ENCODE data around the gene FBXL7.

FBXL7 gene

DNA sequence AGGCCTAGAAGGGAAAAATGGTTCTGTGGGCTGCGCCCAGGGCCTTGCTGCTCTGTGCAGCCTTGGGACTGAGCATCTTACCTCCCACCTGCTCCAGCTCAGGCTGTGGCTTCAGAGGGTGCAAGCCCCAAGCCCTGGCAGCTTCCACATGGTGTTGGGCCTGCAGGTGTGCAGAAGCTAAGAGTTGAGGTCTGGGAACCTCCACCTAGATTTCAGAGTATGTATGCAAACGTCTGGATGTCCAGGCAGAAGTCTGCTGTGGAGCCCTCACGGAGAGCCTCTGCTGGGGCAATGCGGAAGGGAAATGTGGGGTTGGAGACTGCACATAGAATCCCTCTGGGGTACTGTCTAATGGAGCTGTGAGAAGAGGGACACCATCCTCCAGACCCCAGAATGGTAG, 36.0 kb downstream of the FBXL7 start:
- Histone ChIP-seq H3K4me3 (ENCODE audit: low read length, poor library complexity, severe bottlenecking) (no peak overlapping the region), H3K9me2 (replicated peaks; ENCODE audit: low read depth, low read length) (no peaks in the 10 kb centered on the region), H2AFZ (ENCODE audit: low read length) (no peak overlapping the region), H3K4me1 (ENCODE audit: insufficient read depth, low read length, poor library complexity, severe bottlenecking) (no peaks in the 10 kb centered on the region), H3F3A (ENCODE audit: low read depth) (no peaks in the 10 kb centered on the region), H3K9ac (ENCODE audit: low read depth, low read length, poor library complexity, severe bottlenecking) (no peak overlapping the region), H3K36me3 (ENCODE audit: insufficient read depth, low read length) (no peaks in the 10 kb centered on the region), H3K4me2 (ENCODE audit: low read depth, low read length, poor library complexity, severe bottlenecking) (no peak overlapping the region), H3K9me3 (ENCODE audit: insufficient read depth, low read depth, low read length) (no peaks in the 10 kb centered on the region), H4K20me1 (ENCODE audit: insufficient read depth, low read length, poor library complexity, severe bottlenecking) (no peaks in the 10 kb centered on the region), H3K27me3 (ENCODE audit: insufficient read depth, low read length, poor library complexity, severe bottlenecking) (no peaks in the 10 kb centered on the region), H3K79me2 (ENCODE audit: insufficient read depth, low read length) (no peaks in the 10 kb centered on the region)
- no peak for TF ChIP-seq EZH2phosphoT487 (IDR thresholded peaks at IDR 0.05; ENCODE audit: borderline replicate concordance)
- TF ChIP-seq, protein P1, sequence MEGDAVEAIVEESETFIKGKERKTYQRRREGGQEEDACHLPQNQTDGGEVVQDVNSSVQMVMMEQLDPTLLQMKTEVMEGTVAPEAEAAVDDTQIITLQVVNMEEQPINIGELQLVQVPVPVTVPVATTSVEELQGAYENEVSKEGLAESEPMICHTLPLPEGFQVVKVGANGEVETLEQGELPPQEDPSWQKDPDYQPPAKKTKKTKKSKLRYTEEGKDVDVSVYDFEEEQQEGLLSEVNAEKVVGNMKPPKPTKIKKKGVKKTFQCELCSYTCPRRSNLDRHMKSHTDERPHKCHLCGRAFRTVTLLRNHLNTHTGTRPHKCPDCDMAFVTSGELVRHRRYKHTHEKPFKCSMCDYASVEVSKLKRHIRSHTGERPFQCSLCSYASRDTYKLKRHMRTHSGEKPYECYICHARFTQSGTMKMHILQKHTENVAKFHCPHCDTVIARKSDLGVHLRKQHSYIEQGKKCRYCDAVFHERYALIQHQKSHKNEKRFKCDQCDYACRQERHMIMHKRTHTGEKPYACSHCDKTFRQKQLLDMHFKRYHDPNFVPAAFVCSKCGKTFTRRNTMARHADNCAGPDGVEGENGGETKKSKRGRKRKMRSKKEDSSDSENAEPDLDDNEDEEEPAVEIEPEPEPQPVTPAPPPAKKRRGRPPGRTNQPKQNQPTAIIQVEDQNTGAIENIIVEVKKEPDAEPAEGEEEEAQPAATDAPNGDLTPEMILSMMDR (conservative IDR thresholded peaks at IDR 0.05; ENCODE audit: low read length), result no peak

DNA sequence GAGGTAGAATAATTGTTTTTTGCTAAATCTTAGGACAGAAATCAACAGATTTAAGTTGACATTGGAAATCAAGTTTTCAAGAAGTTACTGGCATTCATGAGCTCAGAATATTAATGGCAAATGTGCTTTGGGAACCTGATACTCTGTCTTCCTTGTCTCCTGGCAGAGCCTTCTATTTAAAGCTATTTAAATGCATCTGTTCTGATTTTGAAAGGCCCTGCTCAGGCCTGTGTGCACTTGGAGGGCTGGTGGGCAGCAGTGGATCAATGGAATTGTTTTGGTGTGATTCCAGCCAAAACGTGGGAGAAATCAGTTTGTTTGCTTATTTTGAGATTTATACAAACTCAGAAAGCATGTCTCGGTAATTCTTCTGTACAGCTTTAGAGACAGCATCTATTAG, 38.5 kb downstream of the FBXL7 start:
- H3K4me3 ChIP-seq (ENCODE audit: low read length, poor library complexity, severe bottlenecking), result no peak overlapping the region
- H3K9me3 ChIP-seq (ENCODE audit: insufficient read depth, low read depth, low read length), result no peaks in the 10 kb centered on the region
- H2AFZ ChIP-seq (ENCODE audit: low read length), result no peak overlapping the region

DNA sequence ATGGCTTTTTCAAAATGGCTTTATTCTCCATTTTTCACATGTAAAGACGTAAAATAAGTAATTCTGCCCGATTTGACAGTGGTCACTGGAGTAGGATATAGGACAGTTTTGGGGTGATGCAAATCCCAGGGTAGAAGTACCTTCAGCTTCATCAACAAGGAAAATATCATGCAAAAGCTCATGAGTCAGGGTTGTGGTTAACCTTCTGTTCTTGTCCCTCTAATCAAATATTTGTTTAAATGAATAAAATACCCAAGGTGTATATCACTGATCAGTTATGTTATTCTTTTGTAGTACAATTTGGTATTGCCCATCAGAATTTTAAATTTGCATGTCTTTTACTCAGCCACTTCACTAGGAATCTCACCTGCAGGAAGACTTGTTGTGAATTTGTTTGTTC, 40.0 kb downstream of the FBXL7 start:
- no peaks in the 10 kb centered on the region for H3K9me2 ChIP-seq (replicated peaks; ENCODE audit: low read depth, low read length)
- H3K4me2 ChIP-seq (ENCODE audit: low read depth, low read length, poor library complexity, severe bottlenecking), result no peak overlapping the region
- no peaks in the 10 kb centered on the region for H3K9me3 ChIP-seq (ENCODE audit: insufficient read depth, low read depth, low read length)
- H3K79me2 ChIP-seq (ENCODE audit: insufficient read depth, low read length), result no peaks in the 10 kb centered on the region
- no peak overlapping the region for H3K9ac ChIP-seq (ENCODE audit: low read depth, low read length, poor library complexity, severe bottlenecking)
- TF ChIP-seq, protein P1 (conservative IDR thresholded peaks at IDR 0.05; ENCODE audit: low read length), result no peak
- TF ChIP-seq EZH2phosphoT487 (IDR thresholded peaks at IDR 0.05; ENCODE audit: borderline replicate concordance), result no peak
- H4K20me1 ChIP-seq (ENCODE audit: insufficient read depth, low read length, poor library complexity, severe bottlenecking), result no peaks in the 10 kb centered on the region
- H3K36me3 ChIP-seq (ENCODE audit: insufficient read depth, low read length), result no peaks in the 10 kb centered on the region
- no peak overlapping the region for H3K4me3 ChIP-seq (ENCODE audit: low read length, poor library complexity, severe bottlenecking)
- H3K4me1 ChIP-seq (ENCODE audit: insufficient read depth, low read length, poor library complexity, severe bottlenecking), result no peaks in the 10 kb centered on the region
- no peaks in the 10 kb centered on the region for H3K27me3 ChIP-seq (ENCODE audit: insufficient read depth, low read length, poor library complexity, severe bottlenecking)
- H3F3A ChIP-seq (ENCODE audit: low read depth), result no peaks in the 10 kb centered on the region
- no peak overlapping the region for H2AFZ ChIP-seq (ENCODE audit: low read length)

More for the DNA sequence above, 38.5 kb downstream of the FBXL7 start:
- Histone ChIP-seq H3K4me1 (ENCODE audit: insufficient read depth, low read length, poor library complexity, severe bottlenecking) (no peaks in the 10 kb centered on the region), H3K27me3 (ENCODE audit: insufficient read depth, low read length, poor library complexity, severe bottlenecking) (no peaks in the 10 kb centered on the region), H3F3A (ENCODE audit: low read depth) (no peaks in the 10 kb centered on the region), H3K4me2 (ENCODE audit: low read depth, low read length, poor library complexity, severe bottlenecking) (no peak overlapping the region), H3K36me3 (ENCODE audit: insufficient read depth, low read length) (no peaks in the 10 kb centered on the region), H3K9me2 (replicated peaks; ENCODE audit: low read depth, low read length) (no peaks in the 10 kb centered on the region), H3K9ac (ENCODE audit: low read depth, low read length, poor library complexity, severe bottlenecking) (no peak overlapping the region), H4K20me1 (ENCODE audit: insufficient read depth, low read length, poor library complexity, severe bottlenecking) (no peaks in the 10 kb centered on the region), H3K79me2 (ENCODE audit: insufficient read depth, low read length) (no peaks in the 10 kb centered on the region)
- TF ChIP-seq, protein P1 (conservative IDR thresholded peaks at IDR 0.05; ENCODE audit: low read length), result no peak
- no peak for TF ChIP-seq EZH2phosphoT487 (IDR thresholded peaks at IDR 0.05; ENCODE audit: borderline replicate concordance)
